ENCODE data around the gene SCAMP1. TPM values are rescaled to one million over a fixed set of nuclear protein-coding genes. Genes with fewer than 3 reads are reported as not detected.

SCAMP1 gene, protein sequence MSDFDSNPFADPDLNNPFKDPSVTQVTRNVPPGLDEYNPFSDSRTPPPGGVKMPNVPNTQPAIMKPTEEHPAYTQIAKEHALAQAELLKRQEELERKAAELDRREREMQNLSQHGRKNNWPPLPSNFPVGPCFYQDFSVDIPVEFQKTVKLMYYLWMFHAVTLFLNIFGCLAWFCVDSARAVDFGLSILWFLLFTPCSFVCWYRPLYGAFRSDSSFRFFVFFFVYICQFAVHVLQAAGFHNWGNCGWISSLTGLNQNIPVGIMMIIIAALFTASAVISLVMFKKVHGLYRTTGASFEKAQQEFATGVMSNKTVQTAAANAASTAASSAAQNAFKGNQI
- total RNA-seq, result 73.4 and 77.7 TPM in 2 replicates

GRCh38 chr5:78359831-78360673 is at the start of gene SCAMP1:
SCAMP1 (plus strand) TSS chr5:78360617; CDS start chr5:78360672, 55 bp downstream.

Small RNA genes within 50 kb of the gene (small RNA-seq; reads per million reads assigned to genes)
- gene RF00019, result not detected
- gene RNU6-183P, result not detected

Other genes starting within 250 kb of the SCAMP1 start
- gene AP3B1, start 65.9 kb upstream of the SCAMP1 start, total RNA-seq, result 83.7 and 99.3 TPM in 2 replicates

Data from articular chondrocyte of knee joint (primary cell).